Measurements from ENCODE around the gene SLC43A3. TPM values are rescaled to one million over a fixed set of nuclear protein-coding genes. Genes with fewer than 3 reads are reported as not detected.

The SLC43A3 gene
- total and polyA plus RNA-seq, 2 donors (not counting 3 experiments of a cell fraction or from before 2014, with no cell fraction given): 68.9 to 104 TPM

DNA sequence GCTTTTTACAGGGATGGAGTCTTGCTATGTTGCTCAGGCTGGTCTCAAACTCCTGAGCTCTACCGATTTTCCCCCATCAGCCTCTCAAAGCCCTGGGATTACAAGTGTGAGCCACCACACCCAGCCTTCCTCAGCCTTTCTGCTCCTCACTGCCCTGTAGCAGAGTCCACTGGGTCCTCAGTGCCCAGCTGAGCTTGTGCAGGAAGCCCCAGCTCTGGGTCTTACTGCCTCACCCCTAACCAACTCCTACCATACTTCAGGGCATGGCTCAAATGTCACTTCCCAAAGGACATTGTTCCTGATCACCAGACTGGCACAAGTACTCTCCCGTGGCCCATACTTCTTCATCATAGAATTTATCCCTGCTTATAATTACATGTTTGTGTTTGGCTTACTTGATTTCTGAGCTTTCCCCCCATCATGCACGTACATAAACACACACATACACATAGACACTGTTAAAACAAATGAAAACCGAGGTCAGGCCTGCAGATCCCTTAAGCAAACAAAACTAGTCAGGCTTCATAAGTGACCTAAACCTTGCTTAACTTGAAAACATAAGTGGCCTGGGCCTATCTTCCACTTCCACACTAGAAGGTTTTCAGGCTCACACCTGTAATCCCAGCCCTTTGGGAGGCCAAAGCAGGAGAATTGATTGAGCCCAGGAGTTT lies 14.0 kb upstream of the SLC43A3 start:
- intact Hi-C loops (cut with micrococcal nuclease) (no loop called here), dilution Hi-C loops (cut with MboI; ENCODE audit: extremely low pct_ligation_motif_present, low sequenced_read_pairs) (no loop called here)
- FAIRE-seq: no peak
- no peak for TF ChIP-seq POLR2AphosphoS5 (IDR thresholded peaks at IDR 0.05; ENCODE audit: insufficient read depth, low read depth, low read length)
- TF ChIP-seq POLR2A (IDR thresholded peaks at IDR 0.05; ENCODE audit: low read depth, low read length): no peak
- TF ChIP-seq, protein P1, sequence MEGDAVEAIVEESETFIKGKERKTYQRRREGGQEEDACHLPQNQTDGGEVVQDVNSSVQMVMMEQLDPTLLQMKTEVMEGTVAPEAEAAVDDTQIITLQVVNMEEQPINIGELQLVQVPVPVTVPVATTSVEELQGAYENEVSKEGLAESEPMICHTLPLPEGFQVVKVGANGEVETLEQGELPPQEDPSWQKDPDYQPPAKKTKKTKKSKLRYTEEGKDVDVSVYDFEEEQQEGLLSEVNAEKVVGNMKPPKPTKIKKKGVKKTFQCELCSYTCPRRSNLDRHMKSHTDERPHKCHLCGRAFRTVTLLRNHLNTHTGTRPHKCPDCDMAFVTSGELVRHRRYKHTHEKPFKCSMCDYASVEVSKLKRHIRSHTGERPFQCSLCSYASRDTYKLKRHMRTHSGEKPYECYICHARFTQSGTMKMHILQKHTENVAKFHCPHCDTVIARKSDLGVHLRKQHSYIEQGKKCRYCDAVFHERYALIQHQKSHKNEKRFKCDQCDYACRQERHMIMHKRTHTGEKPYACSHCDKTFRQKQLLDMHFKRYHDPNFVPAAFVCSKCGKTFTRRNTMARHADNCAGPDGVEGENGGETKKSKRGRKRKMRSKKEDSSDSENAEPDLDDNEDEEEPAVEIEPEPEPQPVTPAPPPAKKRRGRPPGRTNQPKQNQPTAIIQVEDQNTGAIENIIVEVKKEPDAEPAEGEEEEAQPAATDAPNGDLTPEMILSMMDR (IDR thresholded peaks at IDR 0.05; ENCODE audit: extremely low read depth in 1 of 2, insufficient read depth in 1 of 2, low read depth in 1 of 2, low read length in 2 of 2): no peak
- TF ChIP-seq GATA2 (IDR thresholded peaks at IDR 0.05; ENCODE audit: insufficient read depth, insufficient read length, low read depth, low read length): no peak
- no peak for TF ChIP-seq EZH2 (IDR thresholded peaks at IDR 0.05; ENCODE audit: borderline replicate concordance, low read depth, low read length, severe bottlenecking)
- TF ChIP-seq FOS (IDR thresholded peaks at IDR 0.05; ENCODE audit: borderline replicate concordance, insufficient read depth, low read length): no peak
- TF ChIP-seq MAX (IDR thresholded peaks at IDR 0.05; ENCODE audit: insufficient read depth, insufficient read length): no peak
- TF ChIP-seq MYC (IDR thresholded peaks at IDR 0.05; ENCODE audit: low read depth, low read length): no peak
- no peak for TF ChIP-seq JUN (IDR thresholded peaks at IDR 0.05; ENCODE audit: borderline replicate concordance, insufficient read depth, insufficient read length, low read depth)
- no TSS peak for BruUV-seq (replicated peaks)
- no peaks in the 10 kb centered on the region for H3K36me3 ChIP-seq (ENCODE audit: control insufficient read depth in 2 of 2, extremely low read depth in 1 of 2, insufficient read depth in 2 of 2, low read length in 2 of 2)
- no peaks in the 10 kb centered on the region for H3K79me2 ChIP-seq (ENCODE audit: control insufficient read depth, insufficient read depth, low read length)
- no peaks in the 10 kb centered on the region for H3K27me3 ChIP-seq (ENCODE audit: control insufficient read depth in 2 of 2, insufficient read depth in 2 of 2, low read length in 2 of 2)
- no peak overlapping the region for H3K27ac ChIP-seq (ENCODE audit: insufficient read depth, low read depth, low read length)
- CTCF ChIA-PET: interaction anchor here (0.6 to 1.4 kb wide), 3 partner anchors 13 to 91 kb away, joined by 3 to 4 read pairs (median 3); no protein-coding TSS in a partner anchor
- no peaks in the 10 kb centered on the region for H3K4me1 ChIP-seq (ENCODE audit: control insufficient read depth, extremely low read depth, insufficient read depth, low read length)
- POLR2A ChIA-PET: no interaction called here
- no peaks in the 10 kb centered on the region for H3K9me3 ChIP-seq (replicated peaks; ENCODE audit: control insufficient read depth, insufficient read depth, low read length)
- H3K4me3 ChIP-seq (replicated peaks in 1 of 3; ENCODE audit: insufficient read depth in 1 of 3, low read depth in 1 of 3, low read length in 3 of 3): no peak overlapping the region
- H3K4me2 ChIP-seq (ENCODE audit: insufficient read depth, low read length): no peak overlapping the region
- no peak for DNase-seq (ENCODE audit: low read depth, low spot score)
- H2AFZ ChIP-seq (ENCODE audit: low read depth, low read length): no peak overlapping the region
- H3K9ac ChIP-seq (replicated peaks; ENCODE audit: extremely low read depth, insufficient read depth, low read length): no peak overlapping the region
- no peaks in the 10 kb centered on the region for H3K9me1 ChIP-seq (replicated peaks; ENCODE audit: control insufficient read depth, extremely low read depth, insufficient read depth, low read length)
- H4K20me1 ChIP-seq (replicated peaks; ENCODE audit: control insufficient read depth, extremely low read depth, insufficient read depth, low read length): no peaks in the 10 kb centered on the region
